K562 (cell line): Measurements from ENCODE around the gene PYROXD2. TPM values are rescaled to one million over a fixed set of nuclear protein-coding genes. Genes with fewer than 3 reads are reported as not detected.

Experiments used
- ATAC-seq: fragments of 200-7000 bp; cut with Tn5 transposase; 3 replicates; pipeline ENCODE4 v1.9.1; 2020; ENCODE audit warnings: moderate library complexity
- BruUV-seq: library from RNA; stranded (reverse); fragments of 400-500 nt; replicated peaks from 2 replicates; lab custom pipeline; 2021; lab: Mats Ljungman, UMichigan
- CTCF ChIA-PET: fragments of 300-600 bp; formaldehyde crosslinking; extraction: SDS; loops from one replicate; lab custom pipeline; 2021; ENCODE audit warnings: low intra/inter-chr PET ratio; lab: Yijun Ruan, JAX
- POLR2A ChIA-PET: fragments of 300-600, 350-650 bp; sonication (Branson Sonifier 250); formaldehyde crosslinking; extraction: SDS; loops from one replicate; lab custom pipeline; 2021; ENCODE audit warnings: antibody characterized with exemption, inconsistent platforms; lab: Yijun Ruan, JAX
- DNase-seq, 4 experiments: peaks; one replicate each; pipeline versions ENCODE4 v3.0.0 to v3.0.0-alpha.2; 2011 to 2018; ENCODE audit warnings: low spot score in 3 of 4, mixed read lengths in 3 of 4; ENCODE audit errors: extremely low read depth in 1 of 4
- FAIRE-seq: peaks from 2 replicates; lab custom pipeline; 2011; peaks lifted over from hg19 to GRCh38; lab: Jason Lieb, UNC
- H2AFZ ChIP-seq: 2 replicates; pipeline ENCODE4 v1.6.0; 2011; ENCODE audit warnings: low read depth, low read length, control low read depth, inconsistent platforms
- H3K27ac ChIP-seq: fragments of 200-600 bp; 3 replicates; pipeline ENCODE4 v1.8.0; 2011; ENCODE audit warnings: low read depth, mild to moderate bottlenecking, control low read depth, inconsistent platforms, low read length, moderate library complexity, mixed read lengths; ENCODE audit errors: extremely low read depth
- H3K27me3 ChIP-seq, 2 experiments: fragments of 300-600 bp in 1 of 2; 2 replicates in 1 of 2; 3 replicates in 1 of 2; pipeline versions ENCODE4 v1.6.0 to v1.8.0; 2011; ENCODE audit warnings: inconsistent platforms in 2 of 2, low read length in 2 of 2, mild to moderate bottlenecking in 1 of 2, mixed read lengths in 1 of 2, moderate library complexity in 1 of 2; ENCODE audit not compliant: control insufficient read depth in 2 of 2, insufficient read depth in 2 of 2
- H3K36me3 ChIP-seq: fragments of 300-600 bp; 3 replicates; pipeline ENCODE4 v1.8.0; 2011; ENCODE audit warnings: mild to moderate bottlenecking, low read length, inconsistent platforms; ENCODE audit not compliant: control insufficient read depth, insufficient read depth
- H3K4me1 ChIP-seq, 2 experiments: fragments of 200-600 bp in 1 of 2; replicated peaks in 1 of 2; 2 replicates in 1 of 2; 3 replicates in 1 of 2; pipeline versions ENCODE4 v1.5.1 to v1.8.0; 2011; ENCODE audit warnings: inconsistent platforms in 2 of 2, low read length in 2 of 2, mild to moderate bottlenecking in 1 of 2, mixed read lengths in 1 of 2, moderate library complexity in 1 of 2; ENCODE audit not compliant: control insufficient read depth in 2 of 2, insufficient read depth in 2 of 2
- H3K4me2 ChIP-seq: 2 replicates; pipeline ENCODE4 v1.6.1; 2011; ENCODE audit warnings: low read length, control low read depth, inconsistent platforms, mixed read lengths; ENCODE audit not compliant: insufficient read depth
- H3K4me3 ChIP-seq: fragments of 200-600 bp; sonication (generic), shearing (Covaris generic); 2 replicates; pipeline ENCODE4 v1.5.1; 2016; ENCODE audit warnings: control low read depth, inconsistent platforms
- H3K79me2 ChIP-seq: fragments of 200-600 bp; 3 replicates; pipeline ENCODE4 v1.8.0; 2011; ENCODE audit warnings: low read length, inconsistent platforms; ENCODE audit not compliant: control insufficient read depth, insufficient read depth
- H3K9ac ChIP-seq, 2 experiments: 2 replicates each; pipeline versions ENCODE4 v1.6.0 to v1.6.1; 2011; ENCODE audit warnings: low read depth in 2 of 2, low read length in 2 of 2, control low read depth in 1 of 2, inconsistent platforms in 1 of 2, mild to moderate bottlenecking in 1 of 2, mixed read lengths in 1 of 2; ENCODE audit not compliant: insufficient read depth in 1 of 2
- H3K9me1 ChIP-seq: one replicate; pipeline ENCODE4 v1.6.0; 2011; ENCODE audit warnings: inconsistent platforms, mild to moderate bottlenecking, low read length, moderate library complexity; ENCODE audit not compliant: control insufficient read depth, insufficient read depth
- H3K9me3 ChIP-seq: replicated peaks from 2 replicates; pipeline ENCODE4 v1.5.1; 2011; ENCODE audit warnings: low read depth, low read length, inconsistent platforms; ENCODE audit not compliant: control insufficient read depth, insufficient read depth
- H4K20me1 ChIP-seq: replicated peaks from 2 replicates; pipeline ENCODE4 v1.6.1; 2011; ENCODE audit warnings: low read length, inconsistent platforms, mixed read lengths; ENCODE audit not compliant: control insufficient read depth, insufficient read depth
- ADNP ChIP-seq: fragments of 200-800 bp; sonication (Bioruptor generic); IDR thresholded peaks from 2 replicates; pipeline ENCODE4 v1.6.1; 2016; ENCODE audit warnings: missing genetic modification characterization, missing compliant biosample characterization
- CBFA2T2 ChIP-seq: fragments of 450-650 bp; conservative IDR thresholded peaks from 2 replicates; pipeline ENCODE4 v1.6.1; 2017; ENCODE audit warnings: mild to moderate bottlenecking
- CEBPB ChIP-seq: fragments of 450-650 bp; IDR thresholded peaks from 2 replicates; pipeline ENCODE4 v1.6.1; 2016; ENCODE audit warnings: missing genetic modification characterization, missing compliant biosample characterization
- FOS ChIP-seq: IDR thresholded peaks from 3 replicates; pipeline ENCODE4 v1.6.1; 2011; ENCODE audit not compliant: insufficient read length; ENCODE audit errors: extremely low read depth
- NBN ChIP-seq: fragments of 450-650 bp; IDR thresholded peaks from 2 replicates; pipeline ENCODE4 v1.6.1; 2016; ENCODE audit warnings: low read depth, mild to moderate bottlenecking
- RBM17 ChIP-seq: fragments of 200-400 bp; formaldehyde crosslinking; IDR thresholded peaks from 2 replicates; pipeline ENCODE4 v1.6.1; 2017; ENCODE audit warnings: low read depth, mild to moderate bottlenecking, low read length, borderline replicate concordance
- SIX5 ChIP-seq, 2 experiments: IDR thresholded peaks; 2 replicates each; pipeline ENCODE4 v1.6.1; 2011; ENCODE audit warnings: low read length in 2 of 2, borderline replicate concordance in 1 of 2, low read depth in 1 of 2, mild to moderate bottlenecking in 1 of 2, moderate library complexity in 1 of 2; ENCODE audit not compliant: insufficient read depth in 1 of 2
- SMARCA4 ChIP-seq: fragments of 450-650 bp; IDR thresholded peaks from 2 replicates; pipeline ENCODE4 v1.6.1; 2016
- TAF9B ChIP-seq: fragments of 450-650 bp; IDR thresholded peaks from 2 replicates; pipeline ENCODE4 v1.6.1; 2018; ENCODE audit warnings: mild to moderate bottlenecking; ENCODE audit not compliant: partially characterized antibody
- ZNF165 ChIP-seq: fragments of 250-450 bp; sonication (Bioruptor Pico); IDR thresholded peaks from 2 replicates; pipeline ENCODE4 v1.4.0; 2020; ENCODE audit warnings: borderline replicate concordance
- ZNF212 ChIP-seq: fragments of 450-650 bp; formaldehyde crosslinking; IDR thresholded peaks from 2 replicates; pipeline ENCODE4 v1.4.0; 2020; ENCODE audit warnings: mild to moderate bottlenecking
- ZNF561 ChIP-seq: fragments of 450-650 bp; formaldehyde crosslinking; conservative IDR thresholded peaks from 2 replicates; pipeline ENCODE4 v1.4.0; 2020; ENCODE audit warnings: mild to moderate bottlenecking, moderate library complexity
- ZNF592 ChIP-seq: fragments of 450-650 bp; IDR thresholded peaks from 2 replicates; pipeline ENCODE4 v1.6.1; 2017; ENCODE audit warnings: antibody characterized with exemption, mild to moderate bottlenecking
- WGBS: fragments of 100-300 bp; shearing (Covaris generic); methylation state at CpG from one replicate; pipeline ENCODE4 v1.1.6; 2016; ENCODE audit warnings: low coverage, mixed read lengths; ENCODE audit not compliant: insufficient coverage; ENCODE audit errors: missing lambda C conversion rate; 5-methylcytosine and 5-hydroxymethylcytosine counted together
- in situ Hi-C: fragments of 300-500 bp; cut with MboI; formaldehyde crosslinking; loops from 4 replicates; pipeline ENCODE4 v1.15.0; 2018; ENCODE audit warnings: inconsistent platforms, mixed read lengths
- intact Hi-C: fragments of 100-400 bp; cut with micrococcal nuclease; formaldehyde crosslinking; loops from 2 replicates; pipeline ENCODE4 v1.14.2; 2022
- polyA plus RNA-seq, 8 experiments: library from polyadenylated mRNA; depleted of rRNA in 4 of 8; stranded (reverse) in 5 of 8; unstranded in 3 of 8; fragments of >200 nt; fragmentation: Nextera tagmentation in 2 of 8; fragmentation: Illumina TruSeq in 1 of 8; extraction: Ambion mirVana in 2 of 8; extraction: Trizol in 1 of 8; gene quantifications; 2 replicates each; pipeline versions ENCODE4 v1.2.1 to v1.2.3, GENCODE V29; 2011 to 2014; ENCODE audit warnings: inconsistent platforms in 1 of 8, missing spikeins in 1 of 8
- total RNA-seq, 7 experiments: library from RNA; depleted of rRNA in 6 of 7; stranded (reverse); fragments of >200 nt in 6 of 7; fragmentation: Illumina TruSeq in 2 of 7; extraction: Trizol in 2 of 7; gene quantifications; 2 replicates each; pipeline versions ENCODE4 v1.2.1 to v1.2.3, GENCODE V29; 2011 to 2021; ENCODE audit warnings: low replicate concordance in 1 of 7
- TF ChIP-seq, protein P1 (sequence below): fragments of 250-450 bp; sonication (Bioruptor Pico); IDR thresholded peaks from 2 replicates; pipeline ENCODE4 v1.5.1; 2021; ENCODE audit warnings: mild to moderate bottlenecking
- TF ChIP-seq, protein P2 (sequence below): sonication (generic); formaldehyde crosslinking; IDR thresholded peaks from 2 replicates; pipeline ENCODE4 v1.8.0; 2022; ENCODE audit warnings: missing genetic modification reagents, mild to moderate bottlenecking, moderate library complexity, borderline replicate concordance

The PYROXD2 gene
- total and polyA plus RNA-seq, 9 of the 15 experiments (the other 6 are each of a cell fraction or from before 2014, with no cell fraction given), result 0.14 to 1.4 (median 0.58) TPM

GRCh38 chr10:98361131-98362025 lies 53.6 kb downstream of the PYROXD2 start:
- FAIRE-seq, result peak; percentile 99
- DNase-seq, result peak; percentile 68 to 85 (median 76)
- CTCF ChIA-PET, result no interaction called here
- POLR2A ChIA-PET, result interaction anchor here (0.6 to 1.0 kb wide), 6 partner anchors 15 to 79 kb away, joined by 3 read pairs; no protein-coding TSS in a partner anchor
- 0 out of 5 replicates have a peak, but pooled peaks cover 0 to 3% of the 10 kb centered on the region in 2 experiments for H3K27me3 ChIP-seq
- peak; percentile 99 for ATAC-seq
- 12% methylated on average over 15 of the region's 15 CpGs for WGBS
- peak overlapping the region; percentile 69 for H3K27ac ChIP-seq
- intact Hi-C loops, result no loop called here
- peak overlapping the region in 1 of 2 experiments; percentile 41; a peak in 2 of 4 replicates for H3K9ac ChIP-seq
- H3K4me3 ChIP-seq, result peak overlapping the region; percentile 26; the same call in 1 of the 2 replicates
- no peaks in the 10 kb centered on the region for H3K9me3 ChIP-seq
- no peaks in the 10 kb centered on the region for H3K9me1 ChIP-seq
- BruUV-seq, result no TSS peak
- H3K4me2 ChIP-seq, result peak overlapping the region; percentile 80
- no peaks in the 10 kb centered on the region for H3K79me2 ChIP-seq
- peaks cover 4 to 6% of the 10 kb centered on the region in 2 experiments; a peak in 4 of 5 replicates for H3K4me1 ChIP-seq
- H4K20me1 ChIP-seq, result no peaks in the 10 kb centered on the region
- in situ Hi-C loops, result no loop called here
- H2AFZ ChIP-seq, result peak overlapping the region; percentile 98
- H3K36me3 ChIP-seq, result no peaks in the 10 kb centered on the region
- TF ChIP-seq CBFA2T2 (peak; percentile 58), FOS (no peak), ZNF592 (peak; percentile 41; the same call in 1 of the 2 replicates), RBM17 (no peak), ZNF165 (CRISPR knock-in tag) (no peak), ZNF212 (CRISPR knock-in tag) (no peak), CEBPB (0 out of 2 replicates have a peak, but pooled peaks have one; percentile 10), SMARCA4 (peak; percentile 69), NBN (no peak; the same call in 1 of the 2 replicates), SIX5 (IDR thresholded peaks at IDR 0.05; ENCODE audit: borderline replicate concordance in 1 of 2, insufficient read depth in 1 of 2, low read depth in 1 of 2, low read length in 2 of 2) (no peak), ADNP (tag) (no peak), TAF9B (peak; percentile 61), ZNF561 (CRISPR knock-in tag) (no peak)
- TF ChIP-seq, protein P1, sequence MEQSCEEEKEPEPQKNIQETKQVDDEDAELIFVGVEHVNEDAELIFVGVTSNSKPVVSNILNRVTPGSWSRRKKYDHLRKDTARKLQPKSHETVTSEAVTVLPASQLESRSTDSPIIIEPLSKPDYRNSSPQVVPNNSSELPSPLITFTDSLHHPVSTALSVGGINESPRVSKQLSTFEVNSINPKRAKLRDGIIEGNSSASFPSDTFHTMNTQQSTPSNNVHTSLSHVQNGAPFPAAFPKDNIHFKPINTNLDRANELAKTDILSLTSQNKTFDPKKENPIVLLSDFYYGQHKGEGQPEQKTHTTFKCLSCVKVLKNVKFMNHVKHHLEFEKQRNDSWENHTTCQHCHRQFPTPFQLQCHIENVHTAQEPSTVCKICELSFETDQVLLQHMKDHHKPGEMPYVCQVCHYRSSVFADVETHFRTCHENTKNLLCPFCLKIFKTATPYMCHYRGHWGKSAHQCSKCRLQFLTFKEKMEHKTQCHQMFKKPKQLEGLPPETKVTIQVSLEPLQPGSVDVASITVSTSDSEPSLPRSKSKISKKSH (CRISPR knock-in tag), result no peak
- TF ChIP-seq, protein P2, sequence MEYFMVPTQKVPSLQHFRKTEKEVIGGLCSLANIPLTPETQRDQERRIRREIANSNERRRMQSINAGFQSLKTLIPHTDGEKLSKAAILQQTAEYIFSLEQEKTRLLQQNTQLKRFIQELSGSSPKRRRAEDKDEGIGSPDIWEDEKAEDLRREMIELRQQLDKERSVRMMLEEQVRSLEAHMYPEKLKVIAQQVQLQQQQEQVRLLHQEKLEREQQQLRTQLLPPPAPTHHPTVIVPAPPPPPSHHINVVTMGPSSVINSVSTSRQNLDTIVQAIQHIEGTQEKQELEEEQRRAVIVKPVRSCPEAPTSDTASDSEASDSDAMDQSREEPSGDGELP, result peak; percentile 90
